B cell (primary cell): Measurements from ENCODE around the gene SLC19A1.

Source experiments
- EZH2 ChIP-seq: IDR thresholded peaks from 2 replicates; pipeline ENCODE4 v1.6.1; 2012; ENCODE audit warnings: borderline replicate concordance, low read depth, mild to moderate bottlenecking, moderate library complexity, low read length; ENCODE audit not compliant: insufficient read depth, poor library complexity, severe bottlenecking
- TF ChIP-seq, protein P1 (sequence below): fragments of 200-600 bp; IDR thresholded peaks from one replicate; pipeline ENCODE4 v1.8.0; 2022; ENCODE audit warnings: antibody characterized with exemption, mild to moderate bottlenecking

DNA sequence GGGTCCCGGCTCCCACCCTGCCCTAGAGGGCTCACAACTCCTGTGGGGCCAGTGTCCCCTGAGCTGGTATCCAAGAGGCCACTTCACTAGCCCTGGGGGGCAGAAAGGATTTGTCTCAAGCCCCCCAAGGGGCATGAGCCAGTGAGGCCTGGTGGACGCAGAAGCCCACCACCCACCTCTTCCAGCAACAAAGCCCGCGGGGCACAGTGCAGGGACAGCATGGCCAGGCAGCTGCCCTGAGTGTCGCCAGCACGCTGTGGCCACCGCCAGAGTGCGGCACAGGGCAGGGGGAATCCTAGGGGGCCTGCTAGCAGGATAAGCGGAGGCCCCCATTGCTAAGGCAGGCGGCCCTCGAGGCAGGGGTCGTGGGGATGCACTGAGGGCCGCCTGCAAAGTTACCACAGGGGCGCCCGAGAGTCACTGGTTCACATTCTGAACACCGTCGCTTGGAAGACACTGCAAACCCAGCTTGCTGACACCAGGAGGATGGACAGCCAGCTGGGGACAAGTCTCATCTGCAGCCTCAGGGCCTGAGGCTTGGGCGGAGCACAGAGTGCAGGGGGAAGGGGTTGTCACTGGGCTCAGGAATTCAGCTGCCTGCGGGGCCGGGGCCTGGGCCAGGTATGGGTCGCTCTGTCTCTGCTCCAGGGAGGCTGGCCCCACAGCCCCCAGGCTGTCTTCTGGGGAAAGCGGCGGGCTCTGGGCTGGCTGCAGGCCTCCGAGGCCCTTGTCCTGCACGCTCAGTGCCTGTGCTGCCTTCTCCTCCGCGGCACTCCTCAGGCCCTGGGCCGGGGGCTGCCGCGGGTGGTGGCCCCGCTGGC lies 26.8 kb downstream of the SLC19A1 start:
- TF ChIP-seq, protein P1, sequence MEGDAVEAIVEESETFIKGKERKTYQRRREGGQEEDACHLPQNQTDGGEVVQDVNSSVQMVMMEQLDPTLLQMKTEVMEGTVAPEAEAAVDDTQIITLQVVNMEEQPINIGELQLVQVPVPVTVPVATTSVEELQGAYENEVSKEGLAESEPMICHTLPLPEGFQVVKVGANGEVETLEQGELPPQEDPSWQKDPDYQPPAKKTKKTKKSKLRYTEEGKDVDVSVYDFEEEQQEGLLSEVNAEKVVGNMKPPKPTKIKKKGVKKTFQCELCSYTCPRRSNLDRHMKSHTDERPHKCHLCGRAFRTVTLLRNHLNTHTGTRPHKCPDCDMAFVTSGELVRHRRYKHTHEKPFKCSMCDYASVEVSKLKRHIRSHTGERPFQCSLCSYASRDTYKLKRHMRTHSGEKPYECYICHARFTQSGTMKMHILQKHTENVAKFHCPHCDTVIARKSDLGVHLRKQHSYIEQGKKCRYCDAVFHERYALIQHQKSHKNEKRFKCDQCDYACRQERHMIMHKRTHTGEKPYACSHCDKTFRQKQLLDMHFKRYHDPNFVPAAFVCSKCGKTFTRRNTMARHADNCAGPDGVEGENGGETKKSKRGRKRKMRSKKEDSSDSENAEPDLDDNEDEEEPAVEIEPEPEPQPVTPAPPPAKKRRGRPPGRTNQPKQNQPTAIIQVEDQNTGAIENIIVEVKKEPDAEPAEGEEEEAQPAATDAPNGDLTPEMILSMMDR, result no peak
- no peak for TF ChIP-seq EZH2
